Neural cell (in vitro differentiated cells): ENCODE results near the gene HLA-DQB1. TPM values are rescaled to one million over a fixed set of nuclear protein-coding genes. Genes with fewer than 3 reads are reported as not detected.

ENCODE experiments used
- H2AFZ ChIP-seq: fragments of 200-600, 300-800 bp; sonication (generic), shearing (Covaris generic); 2 replicates; pipeline ENCODE4 v1.6.0; 2014; ENCODE audit warnings: low read depth, mild to moderate bottlenecking, antibody characterized with exemption, low read length, moderate library complexity
- H3F3A ChIP-seq: fragments of 200-600 bp; shearing (Covaris generic); 2 replicates; pipeline ENCODE4 v1.6.1; 2016; ENCODE audit warnings: mild to moderate bottlenecking, moderate library complexity, mixed read lengths, antibody characterized with exemption, low read length; ENCODE audit not compliant: insufficient read depth, poor library complexity, severe bottlenecking
- H3K27ac ChIP-seq: fragments of 200-600, 300-800 bp; sonication (generic), shearing (Covaris generic); 2 replicates; pipeline ENCODE4 v1.5.1; 2014; ENCODE audit warnings: mild to moderate bottlenecking, low read length, moderate library complexity
- H3K27me3 ChIP-seq: fragments of 300-800, 200-600 bp; sonication (generic), shearing (Covaris generic); 2 replicates; pipeline ENCODE4 v1.6.0; 2014; ENCODE audit warnings: mild to moderate bottlenecking, low read depth, low read length, moderate library complexity; ENCODE audit not compliant: insufficient read depth
- H3K36me3 ChIP-seq: fragments of 300-800, 200-600 bp; sonication (generic), shearing (Covaris generic); 2 replicates; pipeline ENCODE4 v1.5.1; 2014; ENCODE audit warnings: mild to moderate bottlenecking, antibody characterized with exemption, low read length, moderate library complexity; ENCODE audit not compliant: insufficient read depth
- H3K4me2 ChIP-seq: fragments of 300-800, 200-600 bp; sonication (generic), shearing (Covaris generic); 2 replicates; pipeline ENCODE4 v1.6.0; 2014; ENCODE audit warnings: mild to moderate bottlenecking, low read length
- H3K4me3 ChIP-seq: fragments of 300-800, 200-600 bp; sonication (generic), shearing (Covaris generic); 2 replicates; pipeline ENCODE4 v1.5.1; 2014; ENCODE audit warnings: mild to moderate bottlenecking, low read length, moderate library complexity
- H3K79me2 ChIP-seq: fragments of 200-600 bp; shearing (Covaris generic); replicated peaks from 2 replicates; pipeline ENCODE4 v1.6.0; 2014; ENCODE audit warnings: mild to moderate bottlenecking, low read length, moderate library complexity; ENCODE audit not compliant: insufficient read depth
- H3K9ac ChIP-seq: fragments of 300-800, 200-600 bp; sonication (generic), shearing (Covaris generic); 2 replicates; pipeline ENCODE4 v1.6.1; 2016; ENCODE audit warnings: mild to moderate bottlenecking, low read length, mixed read lengths
- H3K9me2 ChIP-seq: fragments of 200-600 bp; shearing (Covaris generic); 2 replicates; pipeline ENCODE4 v1.6.1; 2016; ENCODE audit warnings: mild to moderate bottlenecking, low read length, mixed read lengths; ENCODE audit not compliant: insufficient read depth
- H3K9me3 ChIP-seq: fragments of 200-600, 300-800 bp; sonication (generic), shearing (Covaris generic); 2 replicates; pipeline ENCODE4 v1.6.1; 2016; ENCODE audit warnings: mild to moderate bottlenecking, mixed run types, low read length, moderate library complexity, mixed read lengths
- H4K20me1 ChIP-seq: fragments of 200-600 bp; shearing (Covaris generic); 2 replicates; pipeline ENCODE4 v1.6.1; 2016; ENCODE audit warnings: mild to moderate bottlenecking, mixed run types; ENCODE audit not compliant: insufficient read depth
- EP300 ChIP-seq: fragments of 450-650 bp; conservative IDR thresholded peaks from 2 replicates; pipeline ENCODE4 v1.6.1; 2014; ENCODE audit warnings: antibody characterized with exemption, mild to moderate bottlenecking, moderate library complexity; ENCODE audit not compliant: poor library complexity, severe bottlenecking
- EZH2 ChIP-seq: fragments of 200-600, 300-800 bp; shearing (Covaris generic), sonication (generic); IDR thresholded peaks from 2 replicates; pipeline ENCODE4 v1.6.1; 2014; ENCODE audit warnings: antibody characterized with exemption, low read length, borderline replicate concordance, mild to moderate bottlenecking; ENCODE audit not compliant: insufficient read depth, poor library complexity, severe bottlenecking
- MXI1 ChIP-seq: fragments of 450-650 bp; conservative IDR thresholded peaks from 2 replicates; pipeline ENCODE4 v1.6.1; 2014; ENCODE audit warnings: antibody characterized with exemption, mild to moderate bottlenecking; ENCODE audit not compliant: poor library complexity, severe bottlenecking
- POLR2AphosphoS5 ChIP-seq: IDR thresholded peaks from 2 replicates; pipeline ENCODE4 v1.6.1; 2012
- RAD21 ChIP-seq: fragments of 450-650 bp; conservative IDR thresholded peaks from 2 replicates; pipeline ENCODE4 v1.6.1; 2014; ENCODE audit warnings: antibody characterized with exemption, mild to moderate bottlenecking, moderate library complexity
- REST ChIP-seq: IDR thresholded peaks from 2 replicates; pipeline ENCODE4 v1.6.1; 2012; ENCODE audit warnings: borderline replicate concordance
- SMC3 ChIP-seq: fragments of 450-650 bp; conservative IDR thresholded peaks from 2 replicates; pipeline ENCODE4 v1.6.1; 2014; ENCODE audit warnings: antibody characterized with exemption, mild to moderate bottlenecking, moderate library complexity; ENCODE audit not compliant: poor library complexity
- TAF1 ChIP-seq: IDR thresholded peaks from 2 replicates; pipeline ENCODE4 v1.6.1; 2012; ENCODE audit warnings: low read depth
- polyA plus RNA-seq: library from polyadenylated mRNA; depleted of rRNA; stranded (reverse); fragments of >200 nt; gene quantifications from 2 replicates; pipeline ENCODE4 v1.2.3, GENCODE V29; 2014
- TF ChIP-seq, protein P1 (sequence below): fragments of 450-650 bp; IDR thresholded peaks from 2 replicates; pipeline ENCODE4 v1.5.1; 2014; ENCODE audit warnings: antibody characterized with exemption, mild to moderate bottlenecking, moderate library complexity; ENCODE audit not compliant: poor library complexity, severe bottlenecking

The HLA-DQB1 gene
- polyA plus RNA-seq, 1 donor from 2014 or later = not detected

- Histone ChIP-seq H3K9me3 (no peaks in the 10 kb centered on the region), H3K27ac (no peak overlapping the region), H3K4me2 (no peak overlapping the region), H3K27me3 (no peaks in the 10 kb centered on the region), H3K4me3 (no peak overlapping the region), H4K20me1 (no peaks in the 10 kb centered on the region), H3K9me2 (no peaks in the 10 kb centered on the region), H3F3A (no peaks in the 10 kb centered on the region), H3K79me2 (no peaks in the 10 kb centered on the region), H3K9ac (no peak overlapping the region), H2AFZ (no peak overlapping the region), H3K36me3 (no peaks in the 10 kb centered on the region)
- TF ChIP-seq EP300 (no peak), EZH2 (no peak), TAF1 (no peak), SMC3 (no peak), RAD21 (no peak), MXI1 (no peak), REST (no peak), POLR2AphosphoS5 (no peak)
- TF ChIP-seq, protein P1, sequence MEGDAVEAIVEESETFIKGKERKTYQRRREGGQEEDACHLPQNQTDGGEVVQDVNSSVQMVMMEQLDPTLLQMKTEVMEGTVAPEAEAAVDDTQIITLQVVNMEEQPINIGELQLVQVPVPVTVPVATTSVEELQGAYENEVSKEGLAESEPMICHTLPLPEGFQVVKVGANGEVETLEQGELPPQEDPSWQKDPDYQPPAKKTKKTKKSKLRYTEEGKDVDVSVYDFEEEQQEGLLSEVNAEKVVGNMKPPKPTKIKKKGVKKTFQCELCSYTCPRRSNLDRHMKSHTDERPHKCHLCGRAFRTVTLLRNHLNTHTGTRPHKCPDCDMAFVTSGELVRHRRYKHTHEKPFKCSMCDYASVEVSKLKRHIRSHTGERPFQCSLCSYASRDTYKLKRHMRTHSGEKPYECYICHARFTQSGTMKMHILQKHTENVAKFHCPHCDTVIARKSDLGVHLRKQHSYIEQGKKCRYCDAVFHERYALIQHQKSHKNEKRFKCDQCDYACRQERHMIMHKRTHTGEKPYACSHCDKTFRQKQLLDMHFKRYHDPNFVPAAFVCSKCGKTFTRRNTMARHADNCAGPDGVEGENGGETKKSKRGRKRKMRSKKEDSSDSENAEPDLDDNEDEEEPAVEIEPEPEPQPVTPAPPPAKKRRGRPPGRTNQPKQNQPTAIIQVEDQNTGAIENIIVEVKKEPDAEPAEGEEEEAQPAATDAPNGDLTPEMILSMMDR = no peak
Observed at GRCh38 chr6:32689531-32690501, 23.4 kb upstream of the HLA-DQB1 start.

GRCh38 chr6:32685603-32686002 lies 19.1 kb upstream of the HLA-DQB1 start:
- Histone ChIP-seq H3K9me2 (no peaks in the 10 kb centered on the region), H2AFZ (no peak overlapping the region), H3K27me3 (no peaks in the 10 kb centered on the region), H3K4me2 (no peak overlapping the region), H3K4me3 (no peak overlapping the region), H3K79me2 (no peaks in the 10 kb centered on the region), H3K9ac (no peak overlapping the region), H3K27ac (no peak overlapping the region), H4K20me1 (no peaks in the 10 kb centered on the region), H3K9me3 (no peaks in the 10 kb centered on the region), H3F3A (no peaks in the 10 kb centered on the region), H3K36me3 (no peaks in the 10 kb centered on the region)
- TF ChIP-seq POLR2AphosphoS5 = no peak
- TF ChIP-seq, protein P1 = no peak
- TF ChIP-seq SMC3 = no peak
- no peak for TF ChIP-seq EZH2
- no peak for TF ChIP-seq REST
